ENCODE data around the gene ASTL.
A peak's percentile ranks its signal among the peaks of the same experiment; 100 is the strongest.

ASTL gene

GRCh38 chr2:96158554-96158940 is 20.2 kb upstream of the ASTL start:
- no peak for DNase-seq

GRCh38 chr2:96157649-96158553 is 19.6 kb upstream of the ASTL start:
- peak; percentile 40 to 83 (median 68) for DNase-seq

DNA sequence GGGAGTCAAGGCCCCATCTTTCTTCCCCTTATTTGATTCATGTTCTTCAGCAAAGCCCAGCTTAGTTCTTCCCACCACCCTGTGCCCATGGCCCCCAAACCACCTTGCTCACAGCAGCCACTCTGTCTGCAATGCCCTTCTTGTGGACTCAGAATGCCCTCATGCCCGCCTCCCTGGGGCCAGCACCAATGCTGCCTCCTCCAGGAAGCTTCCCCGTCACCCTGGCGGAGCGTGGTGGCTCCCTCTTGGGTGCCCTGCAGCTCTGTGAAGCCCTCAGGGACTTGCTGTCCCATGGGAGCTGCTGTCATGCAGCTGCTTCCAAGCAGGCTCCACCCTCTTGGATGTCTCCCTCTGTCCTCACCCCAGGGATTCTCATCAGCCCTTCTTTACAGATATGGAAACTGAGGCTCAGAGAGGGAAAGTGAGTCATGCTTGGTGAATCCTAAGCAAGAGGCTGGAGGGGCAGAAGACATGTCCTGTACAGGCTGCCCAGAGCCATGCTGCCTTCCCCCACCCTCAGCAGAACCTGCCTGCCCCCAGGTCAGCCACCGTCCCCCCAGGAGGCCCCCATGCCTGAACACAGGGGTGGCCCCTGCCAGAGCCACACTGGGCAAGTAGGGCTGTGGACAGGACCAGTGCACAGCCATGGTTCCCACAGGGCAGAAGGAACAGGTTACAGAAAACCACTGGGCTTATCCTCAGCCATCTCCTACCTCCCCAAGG is 18.8 kb upstream of the ASTL start:
- DNase-seq, result no peak

- no peak for DNase-seq
Measured at GRCh38 chr2:96156011-96156820, 17.9 kb upstream of the ASTL start.

DNA sequence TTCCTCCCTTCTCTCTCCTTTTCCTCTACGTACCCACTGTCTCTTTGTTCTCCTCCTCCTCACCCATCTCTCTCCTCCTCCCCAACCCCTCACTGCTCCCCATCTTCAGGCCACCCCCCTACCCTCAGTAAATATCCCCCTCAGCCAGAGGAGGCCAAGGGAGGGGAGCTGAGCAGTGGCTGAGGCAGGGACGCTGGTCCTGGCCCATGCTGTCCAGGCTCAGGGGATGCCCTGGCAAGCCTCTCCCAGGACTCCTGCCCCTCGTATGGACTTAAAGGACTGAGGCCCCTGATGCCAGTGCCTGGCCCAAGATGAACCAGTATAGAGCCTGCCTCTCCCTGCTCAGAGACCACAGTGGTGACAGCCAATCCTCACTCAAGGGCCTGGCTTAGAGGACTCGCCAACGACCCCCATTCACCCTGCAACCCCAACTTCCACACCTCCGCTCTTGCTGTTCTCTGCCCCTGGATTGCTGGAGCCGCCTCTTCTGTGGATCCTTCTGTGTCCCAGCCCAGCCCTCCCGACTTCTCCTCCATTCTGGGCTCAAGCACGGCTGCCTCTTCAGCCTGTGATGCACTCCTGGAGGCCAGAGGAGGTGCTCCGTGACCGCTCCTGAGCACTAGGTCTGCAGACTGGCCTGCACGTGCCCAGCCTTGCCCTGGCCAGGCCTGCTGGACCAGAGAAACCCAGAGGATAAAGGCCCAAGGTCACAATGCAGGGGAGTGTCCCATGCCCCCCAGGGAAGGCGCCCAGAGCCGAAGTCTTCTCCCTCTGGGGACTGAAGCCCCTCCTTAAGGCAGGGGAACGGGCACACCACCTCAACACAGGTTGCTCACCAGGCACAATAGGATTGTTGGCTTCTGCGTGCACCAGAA is 16.4 kb upstream of the ASTL start:
- no peak for DNase-seq

- DNase-seq, result no peak
Measured at GRCh38 chr2:96153991-96154431, 15.7 kb upstream of the ASTL start.

DNA sequence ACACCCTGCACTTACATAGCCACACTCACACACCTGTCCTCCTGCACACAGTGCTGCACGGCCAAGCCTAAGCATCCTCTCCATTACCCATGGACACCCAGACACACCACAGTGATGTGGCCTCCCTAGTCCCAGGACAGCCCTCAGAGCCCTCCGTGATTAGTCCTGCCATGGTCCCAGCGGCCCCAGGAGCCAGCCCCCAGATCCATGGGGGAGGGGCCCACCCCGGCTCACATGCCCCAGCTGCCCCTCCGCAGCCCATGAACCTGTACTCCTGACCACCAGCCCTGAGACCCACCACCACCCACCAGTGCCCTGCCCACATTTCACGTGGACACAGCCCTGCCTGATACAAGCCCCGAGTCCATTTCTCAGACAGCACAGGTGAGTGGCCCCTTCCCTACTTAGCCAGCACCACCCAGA is 15.0 kb upstream of the ASTL start:
- DNase-seq, result no peak

DNA sequence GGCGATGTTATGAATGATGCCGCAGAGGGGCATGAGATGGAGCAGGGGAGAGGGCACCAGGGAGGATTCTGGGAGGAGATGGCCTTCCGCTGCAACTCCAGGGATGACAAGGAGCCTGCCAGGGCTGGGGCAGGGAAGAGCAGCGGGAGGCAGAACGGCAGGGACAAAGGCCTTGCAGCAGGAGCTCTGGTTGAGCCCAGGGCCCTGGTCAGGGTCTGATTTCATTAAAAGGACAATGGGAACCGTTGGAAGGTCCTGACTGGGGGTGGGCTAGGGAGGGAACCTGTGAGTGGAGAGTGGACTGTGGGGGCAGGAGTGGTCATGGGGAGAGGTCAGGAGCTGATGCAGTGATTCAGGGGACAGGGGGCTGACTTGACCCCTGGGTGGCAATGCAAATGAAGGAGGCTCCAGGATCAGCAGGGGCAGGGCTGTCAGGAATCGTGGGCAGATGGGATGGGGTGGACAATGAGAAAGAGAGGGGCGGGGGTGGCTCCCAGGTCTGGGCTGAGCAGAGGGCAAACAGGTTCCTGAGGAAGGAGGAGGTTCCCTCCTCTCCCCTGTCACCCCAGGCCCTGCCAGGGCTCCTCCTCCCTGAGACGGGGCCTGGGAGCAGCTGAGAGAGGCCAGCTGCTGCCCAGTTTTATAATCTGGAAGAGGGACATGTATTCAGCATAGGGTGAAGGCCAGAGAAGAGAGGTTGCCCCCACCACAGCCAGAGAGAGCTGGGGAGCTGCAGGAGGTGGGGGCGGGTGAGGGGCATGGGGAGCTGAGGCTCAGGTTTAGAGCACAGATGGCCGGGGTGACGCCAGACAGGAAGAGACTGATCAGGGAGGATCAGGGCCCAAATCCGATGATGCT is 14.2 kb upstream of the ASTL start:
- no peak for DNase-seq

- no peak for DNase-seq
Measured at GRCh38 chr2:96151595-96152303, 13.4 kb upstream of the ASTL start.

DNA sequence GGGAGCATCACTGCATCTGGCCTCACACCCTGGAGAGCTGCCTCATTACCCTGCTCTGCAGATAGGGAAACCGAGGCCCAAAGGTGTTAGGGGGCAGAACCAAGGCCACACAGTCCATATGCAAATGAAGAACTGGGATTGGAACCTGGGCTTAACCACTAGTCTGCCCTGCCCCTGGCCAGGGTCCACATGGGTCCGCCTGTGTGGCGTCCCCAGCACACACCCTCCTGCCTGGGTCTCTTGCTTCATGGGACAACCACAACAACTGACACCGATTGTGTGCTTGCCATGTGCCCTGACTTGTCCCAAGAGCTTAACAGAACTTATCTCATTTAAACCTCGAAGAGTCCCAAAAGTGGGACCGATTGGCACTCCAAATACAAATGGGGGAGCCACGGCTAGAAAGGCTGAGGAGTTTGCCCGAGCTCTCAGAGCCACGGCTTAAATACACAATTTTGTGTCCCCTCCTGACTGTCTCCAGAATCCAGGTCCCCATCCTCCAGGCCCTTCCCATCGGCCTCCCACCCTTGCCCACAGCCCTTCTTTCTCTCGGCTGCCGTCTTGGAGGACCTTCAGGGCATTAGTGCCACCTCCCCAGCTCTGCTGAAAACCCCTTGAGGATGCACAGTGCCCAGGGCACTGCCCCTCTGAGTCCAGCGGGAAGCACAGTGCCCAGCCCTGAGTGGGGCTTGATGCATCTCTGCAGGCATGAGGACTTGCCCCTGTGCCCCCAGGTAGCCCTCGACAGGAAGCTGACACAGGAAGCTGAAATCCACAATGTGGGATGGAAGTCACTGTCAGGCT is 12.7 kb upstream of the ASTL start:
- no peak for DNase-seq

DNA sequence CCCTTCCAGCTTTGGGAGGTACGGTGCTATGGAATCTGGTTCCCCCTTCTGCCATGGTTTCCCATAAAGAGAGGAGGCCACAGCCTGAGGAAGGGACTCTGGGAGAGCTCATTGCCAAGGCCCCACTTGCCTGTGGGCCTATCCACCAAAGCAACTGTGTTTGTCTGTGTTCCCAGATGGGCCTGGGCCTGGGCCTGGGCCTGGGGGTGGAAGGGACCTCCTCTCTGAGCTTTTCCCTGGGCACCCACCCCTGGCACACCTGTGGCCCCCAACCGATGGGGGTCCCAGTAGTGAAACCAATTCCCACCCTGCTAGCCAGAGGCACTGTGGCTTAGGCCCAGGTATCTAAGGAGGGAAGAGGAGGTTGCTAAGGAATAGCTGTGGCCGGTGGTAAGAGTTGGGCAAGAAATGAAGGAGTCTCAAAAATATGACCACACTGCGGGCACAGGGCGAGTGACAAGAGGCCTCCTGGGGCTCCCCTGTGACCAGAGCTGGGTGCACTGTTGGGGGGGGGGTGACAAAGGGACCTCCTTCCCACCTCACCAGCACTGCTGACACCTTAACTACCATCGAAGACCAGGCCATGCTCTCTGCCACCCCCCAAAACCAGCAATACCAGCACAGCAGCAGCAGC is 11.8 kb upstream of the ASTL start:
- DNase-seq, result no peak

- DNase-seq, result peak; percentile 81 to 91 (median 86)
Measured at GRCh38 chr2:96148410-96149217, 10.3 kb upstream of the ASTL start.

DNA sequence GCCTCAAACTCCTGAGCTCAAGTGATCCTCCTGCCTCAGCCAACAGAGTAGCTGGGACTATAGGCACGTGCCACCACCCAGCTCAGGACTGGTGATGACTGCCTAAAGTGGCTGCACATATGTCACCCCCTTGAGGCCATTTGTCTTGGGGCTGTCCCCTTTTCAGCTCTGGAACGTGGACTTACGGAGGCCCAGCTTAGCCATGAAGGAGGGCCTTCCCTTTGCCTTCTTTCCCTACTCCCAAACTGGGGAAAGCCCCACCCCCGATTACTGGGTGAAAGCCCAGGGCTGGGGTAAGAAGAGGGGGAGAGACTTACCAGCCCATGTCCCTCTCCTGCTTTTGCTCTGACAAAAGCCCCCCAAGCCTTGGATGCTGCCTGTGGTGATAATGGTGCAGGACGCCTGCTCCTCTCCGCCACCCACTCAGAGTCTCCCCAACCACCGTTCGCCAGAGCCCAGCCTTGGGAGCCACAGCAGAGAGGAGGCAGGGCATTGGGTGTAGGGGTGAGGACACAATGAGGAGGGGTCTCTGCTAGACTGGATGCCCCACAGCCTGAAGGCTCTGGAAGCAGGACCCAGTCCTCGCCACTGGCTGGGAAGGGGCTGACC is 9.4 kb upstream of the ASTL start:
- DNase-seq, result no peak

DNA sequence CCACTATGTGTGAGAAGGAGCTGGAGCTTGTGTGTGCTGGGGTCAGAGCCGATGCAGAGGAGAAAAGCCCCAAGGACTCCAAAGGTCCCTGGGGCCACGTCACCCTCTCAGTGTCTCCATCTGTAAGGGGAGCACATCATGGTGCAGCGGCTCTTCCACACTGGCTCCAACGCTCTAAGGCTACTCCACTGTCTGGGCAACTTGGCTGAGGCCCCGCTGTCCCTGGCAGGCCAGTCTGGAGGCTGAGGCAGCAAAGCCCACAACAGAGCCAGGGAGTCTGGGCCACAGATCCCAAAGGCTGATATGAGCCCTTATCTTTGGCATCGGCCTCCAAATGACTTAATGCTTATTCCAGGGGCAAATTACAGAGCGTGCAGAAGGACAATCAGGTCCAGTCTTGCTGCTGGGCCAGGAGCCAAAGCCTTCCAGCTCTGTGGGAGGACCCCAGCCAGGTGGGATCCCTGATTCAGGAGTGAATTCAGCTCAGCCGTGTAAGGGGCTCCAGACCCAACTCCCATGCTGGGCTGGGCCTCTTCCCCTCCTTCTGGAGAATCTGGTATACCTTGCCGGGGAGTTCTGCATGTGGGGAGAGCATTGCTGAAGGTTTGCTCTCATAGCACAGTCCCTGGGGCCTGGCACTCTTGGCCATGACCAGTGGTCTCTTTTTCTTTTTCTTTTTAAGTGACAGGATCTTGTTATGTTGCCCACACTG is 8.7 kb upstream of the ASTL start:
- no peak for DNase-seq

GRCh38 chr2:96146153-96146880 is 8.0 kb upstream of the ASTL start:
- peak; percentile 64 to 83 (median 74) for DNase-seq

- DNase-seq, result no peak
Measured at GRCh38 chr2:96145848-96146152, 7.5 kb upstream of the ASTL start.

Data from activated naive CD4-positive, alpha-beta T cell (primary cell).